HG03175 (cell line): ENCODE data around the gene RAB34.

Experiments
- ATAC-seq: cut with Tn5 transposase; IDR thresholded peaks from one replicate; pipeline ENCODE4 v1.9.1; 2021; ENCODE audit warnings: mild to moderate bottlenecking, moderate library complexity; ENCODE audit not compliant: unreplicated experiment

Gene RAB34

GRCh38 chr17:28712705-28713415, 4.8 kb downstream of the RAB34 start:
- ATAC-seq = no peak

- no peak for ATAC-seq
These were observed 5.5 kb downstream of the RAB34 start for GRCh38 chr17:28712032-28712704.

GRCh38 chr17:28711723-28712031, 6.0 kb downstream of the RAB34 start, which contains the start of gene PROCA1:
PROCA1 (minus strand) TSS chr17:28711888; CDS start chr17:28711660, 228 bp downstream.
- peak; percentile 15 for ATAC-seq

DNA sequence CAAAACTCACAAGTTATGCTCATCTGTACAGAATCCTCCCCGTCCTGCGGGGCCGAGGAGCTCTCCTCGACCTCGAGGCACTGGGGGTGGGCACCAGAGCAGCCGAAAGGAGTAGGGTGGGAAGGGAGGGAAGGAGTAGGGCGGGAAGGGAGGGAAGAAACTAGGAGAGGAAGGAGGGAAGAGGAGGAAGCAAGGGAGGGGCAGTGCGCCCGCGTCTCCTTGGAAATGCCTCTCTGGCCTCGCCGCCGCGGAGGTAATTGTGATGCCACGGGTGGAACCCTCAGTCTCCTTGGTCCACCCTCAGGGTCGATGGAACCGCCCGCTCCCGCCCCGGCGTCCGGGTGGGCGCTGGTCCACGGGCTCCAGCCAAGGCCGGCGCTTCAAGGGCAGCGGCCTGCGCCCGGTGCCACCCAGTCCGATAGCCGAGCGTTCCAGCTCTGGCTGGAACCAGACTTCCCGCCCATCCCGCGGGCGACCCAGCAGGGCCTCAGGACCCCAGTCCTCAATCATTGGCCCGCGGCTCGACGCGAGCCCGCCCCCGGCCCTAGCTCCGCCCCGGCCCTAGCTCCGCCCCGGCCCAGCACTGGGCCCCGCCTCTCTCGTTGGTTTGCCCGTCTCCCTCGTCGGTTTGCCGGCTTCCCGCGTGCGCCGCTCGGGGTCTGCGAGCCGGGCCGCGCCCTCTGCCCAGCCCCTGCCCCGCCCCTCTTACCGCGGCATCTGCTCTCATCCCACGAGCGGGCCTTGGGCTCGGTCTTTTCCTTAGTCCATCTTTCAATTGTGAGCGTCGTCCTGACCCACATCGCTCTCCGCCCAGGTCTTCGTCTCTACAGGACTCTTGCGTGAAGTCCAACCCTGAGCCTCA, 6.6 kb downstream of the RAB34 start:
- ATAC-seq = peak; percentile 70

- no peak for ATAC-seq
These were observed 10.3 kb downstream of the RAB34 start for GRCh38 chr17:28707339-28707720.

- ATAC-seq = no peak
These were observed 11.0 kb downstream of the RAB34 start for GRCh38 chr17:28706471-28707338.

- ATAC-seq = no peak
These were observed 11.8 kb downstream of the RAB34 start for GRCh38 chr17:28705728-28706334.

GRCh38 chr17:28705074-28705659, 12.5 kb downstream of the RAB34 start:
- ATAC-seq = no peak

DNA sequence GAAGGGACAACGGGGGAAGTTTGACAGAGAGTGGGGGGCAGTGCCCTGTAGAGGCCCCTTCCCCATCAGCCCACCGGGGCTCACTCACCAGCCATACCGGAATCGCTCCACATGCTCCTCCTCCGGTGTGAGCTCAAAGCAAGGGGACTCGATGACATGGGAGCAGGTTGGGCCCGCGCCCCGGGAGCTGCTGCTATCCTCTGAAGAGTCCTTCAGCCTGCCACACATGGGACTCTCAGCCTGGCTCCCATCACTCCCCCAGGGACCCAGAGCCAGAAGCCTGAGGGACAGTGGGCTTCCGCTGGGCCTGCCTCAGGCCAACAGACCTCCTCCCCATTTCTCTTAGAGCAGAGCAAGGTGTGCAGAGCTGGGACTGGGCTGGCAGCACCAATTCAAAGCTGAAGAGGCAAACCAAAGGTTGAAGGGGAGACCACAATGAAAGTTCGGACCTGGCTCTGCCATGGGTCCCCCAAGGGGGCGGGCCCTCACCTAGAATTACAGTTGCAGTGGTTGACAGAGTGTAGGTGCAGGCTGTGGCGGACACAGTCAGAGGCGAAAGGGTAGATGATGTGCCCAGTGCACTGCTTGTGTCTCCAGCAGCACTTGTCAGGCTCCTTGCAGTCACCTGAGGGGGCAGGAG, 13.3 kb downstream of the RAB34 start:
- no peak for ATAC-seq

DNA sequence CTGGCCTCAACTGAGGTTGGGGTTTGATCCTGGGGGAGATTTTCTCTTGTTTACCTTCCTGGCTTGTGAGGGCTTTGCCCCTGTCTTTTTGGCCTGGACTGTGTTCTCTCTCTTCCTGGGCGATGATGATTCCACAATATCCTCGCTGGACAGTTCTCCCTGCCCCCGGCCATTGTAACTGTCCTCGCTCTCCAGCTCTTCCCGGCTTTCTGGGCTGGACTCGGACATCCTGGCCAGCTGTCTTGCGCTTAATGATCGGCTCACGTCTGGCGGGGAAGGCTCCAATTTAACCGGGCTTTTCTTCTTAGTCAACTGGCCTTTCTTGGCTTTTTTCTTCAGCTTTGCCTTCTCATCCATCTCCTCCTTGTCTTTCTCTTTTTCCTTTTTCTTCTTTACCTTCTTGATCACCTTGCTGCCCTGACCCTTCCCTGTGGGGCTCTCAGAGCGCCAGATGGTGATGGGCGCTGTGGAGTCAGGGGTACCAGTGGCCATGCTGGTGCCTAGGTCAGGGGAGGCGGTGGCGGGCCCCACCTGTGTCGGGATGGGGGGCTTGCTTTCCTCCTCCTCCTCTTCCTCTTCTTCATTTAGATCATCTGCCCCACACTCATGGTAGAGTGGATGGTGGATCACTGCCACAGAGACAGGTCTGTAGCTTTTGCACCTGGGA, 14.0 kb downstream of the RAB34 start:
- ATAC-seq = no peak

DNA sequence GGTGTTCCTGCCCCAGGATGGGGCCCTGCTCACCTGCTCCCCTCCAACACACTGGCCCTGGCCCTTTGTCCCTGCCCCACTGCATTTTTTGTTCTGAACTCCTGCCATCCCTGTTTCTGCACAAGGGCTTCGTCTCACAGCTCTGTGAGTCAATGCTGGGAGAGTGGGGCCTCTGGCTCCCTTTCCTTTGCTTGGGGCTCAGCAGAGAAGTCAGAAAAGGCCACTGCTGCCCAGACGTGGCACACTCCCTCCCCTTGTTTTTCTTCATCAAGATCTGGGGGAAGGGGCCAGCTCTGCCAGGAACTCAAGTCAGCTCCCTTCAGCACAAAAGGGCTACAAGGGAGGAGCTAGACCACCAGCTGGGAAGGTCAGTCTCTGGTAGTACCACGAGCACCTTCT, 14.9 kb downstream of the RAB34 start:
- no peak for ATAC-seq

GRCh38 chr17:28702026-28702751, 15.5 kb downstream of the RAB34 start:
- no peak for ATAC-seq

- no peak for ATAC-seq
These were observed 16.7 kb downstream of the RAB34 start for GRCh38 chr17:28700830-28701492.

- ATAC-seq = no peak
These were observed 17.4 kb downstream of the RAB34 start for GRCh38 chr17:28700278-28700677.

GRCh38 chr17:28698253-28698941, 19.3 kb downstream of the RAB34 start:
- ATAC-seq = no peak

GRCh38 chr17:28693869-28694268, 23.8 kb downstream of the RAB34 start:
- no peak for ATAC-seq

DNA sequence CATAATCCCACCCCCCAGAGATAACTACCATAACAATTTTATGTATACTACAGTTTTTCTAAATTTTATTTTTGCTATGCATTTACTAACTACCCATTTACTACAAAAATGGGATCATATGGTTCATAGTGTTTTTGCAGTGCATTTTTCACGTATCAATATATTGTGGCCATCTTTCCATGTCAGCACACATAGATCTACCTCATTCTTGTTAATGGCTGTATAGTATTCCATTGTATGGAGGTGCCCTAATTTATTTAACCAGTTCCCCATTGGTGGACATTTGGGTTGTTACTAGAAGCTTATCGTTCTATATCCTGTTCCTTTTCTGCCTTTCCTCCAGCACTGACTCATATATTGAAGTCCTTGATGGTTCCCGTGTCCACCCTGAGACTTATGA, 28.7 kb downstream of the RAB34 start:
- ATAC-seq = no peak
